ENCODE results near the gene MS4A10. TPM values are rescaled to one million over a fixed set of nuclear protein-coding genes. Genes with fewer than 3 reads are reported as not detected.

Gene MS4A10
- total and polyA plus RNA-seq, 10 of the 15 experiments (the other 5 are each of a cell fraction or from before 2014, with no cell fraction given), result not detected

- intact Hi-C loops (cut with micrococcal nuclease; ENCODE audit: unreplicated experiment), result no loop called here
- ChIA-PET CTCF (interaction anchor here (0.5 to 4.1 kb wide), 6 partner anchors 10 to 508 kb away, joined by 3 to 26 read pairs (median 4); no protein-coding TSS in a partner anchor), POLR2A (interaction anchor here (1.0 kb wide), 1 partner anchor 8 kb away, joined by 3 read pairs; no protein-coding TSS in a partner anchor), RAD21 (ENCODE audit: unreplicated experiment) (interaction anchor here (0.8 to 8.4 kb wide), 2 partner anchors 9 to 115 kb away, joined by 3 to 119 read pairs; no protein-coding TSS in a partner anchor), SMC1A (ENCODE audit: uncharacterized antibody, unreplicated experiment) (interaction anchor here (12.5 kb wide), 1 partner anchor 9 kb away, joined by 143 read pairs; no protein-coding TSS in a partner anchor)
- Histone ChIP-seq H3K4me3 (no peak overlapping the region), H3K79me2 (ENCODE audit: control insufficient read depth, insufficient read depth, low read length) (no peaks in the 10 kb centered on the region), H3K27me3 (replicated peaks in 1 of 2; ENCODE audit: control insufficient read depth in 2 of 2, insufficient read depth in 2 of 2, low read length in 1 of 2) (no peaks in the 10 kb centered on the region), H3K27ac (ENCODE audit: control insufficient read depth, insufficient read depth) (no peak overlapping the region), H4K20me1 (ENCODE audit: control insufficient read depth, insufficient read depth) (no peaks in the 10 kb centered on the region; the same call in 1 of the 2 replicates), H3K9ac (ENCODE audit: control insufficient read depth, insufficient read depth, low read length) (no peak overlapping the region), H3K9me3 (replicated peaks; ENCODE audit: control insufficient read depth, insufficient read depth, low read length) (no peaks in the 10 kb centered on the region; the same call in 2 of the 3 replicates), H3K4me1 (ENCODE audit: control insufficient read depth, insufficient read depth, low read length) (peaks cover 11% of the 10 kb centered on the region), H2AFZ (ENCODE audit: control insufficient read depth, low read depth, low read length) (no peak overlapping the region), H3K4me2 (ENCODE audit: control insufficient read depth, insufficient read depth) (no peak overlapping the region), H3K36me3 (ENCODE audit: control insufficient read depth in 2 of 2, insufficient read depth in 2 of 2, low read length in 1 of 2) (no peaks in the 10 kb centered on the region)
- 89% methylated on average over 8 of the region's 8 CpGs for WGBS (ENCODE audit: insufficient coverage, insufficient replicate concordance, low lambda C conversion rate, missing lambda C conversion rate)
- DNase-seq (ENCODE audit: low read depth, low spot score) (no peak), FAIRE-seq (no peak), ATAC-seq (no peak)
- BruUV-seq (replicated peaks), result no TSS peak
- in situ Hi-C loops (cut with MboI), result loop anchor here (5.0 to 25.0 kb wide), 2 partner anchors 120 to 1585 kb away; no protein-coding TSS in a partner anchor
- TF ChIP-seq ATF7 (IDR thresholded peaks at IDR 0.05; ENCODE audit: low read depth), result no peak
Observed at GRCh38 chr11:60772666-60773065, 12.5 kb upstream of the MS4A10 start.

GRCh38 chr11:60774726-60775125, 10.4 kb upstream of the MS4A10 start:
- intact Hi-C loops (cut with micrococcal nuclease; ENCODE audit: unreplicated experiment), result loop anchor here (1.0 to 2.0 kb wide), 4 partner anchors 48 to 125 kb away; no protein-coding TSS in a partner anchor
- Histone ChIP-seq H3K27me3 (replicated peaks in 1 of 2; ENCODE audit: control insufficient read depth in 2 of 2, insufficient read depth in 2 of 2, low read length in 1 of 2) (no peaks in the 10 kb centered on the region), H3K4me2 (ENCODE audit: control insufficient read depth, insufficient read depth) (no peak overlapping the region), H4K20me1 (ENCODE audit: control insufficient read depth, insufficient read depth) (no peaks in the 10 kb centered on the region; the same call in 1 of the 2 replicates), H3K79me2 (ENCODE audit: control insufficient read depth, insufficient read depth, low read length) (no peaks in the 10 kb centered on the region), H3K36me3 (ENCODE audit: control insufficient read depth in 2 of 2, insufficient read depth in 2 of 2, low read length in 1 of 2) (no peaks in the 10 kb centered on the region), H3K9ac (ENCODE audit: control insufficient read depth, insufficient read depth, low read length) (no peak overlapping the region), H3K9me3 (replicated peaks; ENCODE audit: control insufficient read depth, insufficient read depth, low read length) (no peaks in the 10 kb centered on the region; the same call in 2 of the 3 replicates), H3K4me3 (no peak overlapping the region), H2AFZ (ENCODE audit: control insufficient read depth, low read depth, low read length) (no peak overlapping the region), H3K27ac (ENCODE audit: control insufficient read depth, insufficient read depth) (no peak overlapping the region), H3K4me1 (ENCODE audit: control insufficient read depth, insufficient read depth, low read length) (peaks cover 11% of the 10 kb centered on the region)
- in situ Hi-C loops (cut with MboI), result loop anchor here (5.0 to 25.0 kb wide), 2 partner anchors 118 to 1587 kb away; no protein-coding TSS in a partner anchor
- BruUV-seq (replicated peaks), result no TSS peak
- FAIRE-seq (no peak), DNase-seq (ENCODE audit: low read depth, low spot score) (no peak), ATAC-seq (no peak)
- 72% methylated on average over 11 of the region's 13 CpGs for WGBS (ENCODE audit: insufficient coverage, insufficient replicate concordance, low lambda C conversion rate, missing lambda C conversion rate)
- ChIA-PET CTCF (interaction anchor here (0.6 to 9.3 kb wide), 21 partner anchors 10 to 397 kb away, joined by 3 to 184 read pairs (median 5); partner anchors contain the start of genes MS4A10, PRPF19 and TMEM109), RAD21 (ENCODE audit: unreplicated experiment) (interaction anchor here (1.0 to 8.4 kb wide), 10 partner anchors 10 to 141 kb away, joined by 3 to 119 read pairs (median 4); partner anchors contain the start of gene MS4A10), POLR2A (interaction anchor here (1.3 to 1.7 kb wide), 3 partner anchors 12 to 140 kb away, joined by 5 to 8 read pairs (median 6); partner anchors contain the start of gene TMEM109), SMC1A (ENCODE audit: uncharacterized antibody, unreplicated experiment) (interaction anchor here (0.6 to 12.5 kb wide), 15 partner anchors 11 to 413 kb away, joined by 3 to 143 read pairs (median 6); partner anchors contain the start of gene MS4A15)
- TF ChIP-seq LARP7 (IDR thresholded peaks at IDR 0.05) (no peak), ZNF274 (IDR thresholded peaks at IDR 0.05; ENCODE audit: insufficient read depth, insufficient read length) (no peak), SKIL (IDR thresholded peaks at IDR 0.05; ENCODE audit: low read depth, poor library complexity, severe bottlenecking) (no peak), BACH1 (IDR thresholded peaks at IDR 0.05; ENCODE audit: borderline replicate concordance) (no peak), SMAD1 (IDR thresholded peaks at IDR 0.05; ENCODE audit: low read depth, partially characterized antibody) (no peak), RBBP5 (conservative IDR thresholded peaks at IDR 0.05) (no peak), RELB (IDR thresholded peaks at IDR 0.05; ENCODE audit: low read depth) (no peak), POU2F2 (IDR thresholded peaks at IDR 0.05; ENCODE audit: borderline replicate concordance, low read depth, low read length) (no peak), CREB1 (IDR thresholded peaks at IDR 0.05; ENCODE audit: low read depth) (no peak)
